Activated CD4-positive, alpha-beta T cell treated with anti-CD3 and anti-CD28 coated beads for 1 hour (primary cell): Measurements from ENCODE around the gene BARHL2.

ENCODE experiments used
- DNase-seq: peaks from one replicate; pipeline ENCODE4 v3.0.0-alpha.2; 2020

Gene BARHL2

DNA sequence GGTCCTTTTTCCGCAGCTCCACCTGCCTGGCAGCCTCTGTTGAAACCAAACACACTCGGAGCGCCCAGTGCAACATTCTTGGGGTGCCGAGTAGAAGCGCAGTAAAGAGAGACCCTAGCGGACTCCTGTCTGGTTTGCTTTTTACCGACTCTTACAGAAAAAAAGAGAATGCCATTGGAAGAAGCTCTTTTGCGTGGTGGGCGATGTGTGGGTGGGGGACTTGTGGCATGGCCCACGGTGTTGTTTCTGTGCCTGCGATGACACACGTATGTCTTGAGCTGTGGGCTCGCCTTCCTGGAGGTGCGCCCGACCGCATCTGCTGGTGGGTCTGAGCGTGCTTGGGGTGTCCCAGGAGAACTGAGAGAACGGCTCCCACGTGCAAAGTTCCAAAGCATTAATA is 7.3 kb upstream of the BARHL2 start:
- DNase-seq: no peak

DNA sequence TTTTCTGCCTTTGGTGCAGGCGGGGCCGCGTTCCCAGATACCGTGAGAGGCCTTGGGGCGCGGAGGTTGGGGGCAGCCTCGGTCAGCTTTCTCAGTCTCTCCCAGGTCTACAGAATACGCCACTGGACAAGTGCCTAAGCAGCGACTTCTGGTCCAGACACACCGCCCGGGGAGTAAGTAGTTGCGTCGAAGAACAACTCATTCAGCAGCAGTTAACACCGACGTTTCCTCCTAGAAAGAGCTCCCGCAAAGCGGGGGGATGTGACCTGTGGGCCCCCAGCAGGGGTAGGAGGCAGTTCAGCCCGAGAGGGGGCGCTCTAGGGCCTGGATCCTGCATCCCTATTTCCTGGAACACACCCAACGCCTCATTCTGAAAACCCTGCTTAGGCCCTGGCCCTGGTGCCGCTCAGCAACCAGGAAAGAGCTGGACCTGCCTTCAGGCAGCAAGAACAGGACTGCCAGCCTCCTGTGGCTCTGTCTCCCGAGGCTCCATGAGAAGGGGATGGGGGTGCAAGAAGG is 6.5 kb upstream of the BARHL2 start:
- DNase-seq: no peak

DNA sequence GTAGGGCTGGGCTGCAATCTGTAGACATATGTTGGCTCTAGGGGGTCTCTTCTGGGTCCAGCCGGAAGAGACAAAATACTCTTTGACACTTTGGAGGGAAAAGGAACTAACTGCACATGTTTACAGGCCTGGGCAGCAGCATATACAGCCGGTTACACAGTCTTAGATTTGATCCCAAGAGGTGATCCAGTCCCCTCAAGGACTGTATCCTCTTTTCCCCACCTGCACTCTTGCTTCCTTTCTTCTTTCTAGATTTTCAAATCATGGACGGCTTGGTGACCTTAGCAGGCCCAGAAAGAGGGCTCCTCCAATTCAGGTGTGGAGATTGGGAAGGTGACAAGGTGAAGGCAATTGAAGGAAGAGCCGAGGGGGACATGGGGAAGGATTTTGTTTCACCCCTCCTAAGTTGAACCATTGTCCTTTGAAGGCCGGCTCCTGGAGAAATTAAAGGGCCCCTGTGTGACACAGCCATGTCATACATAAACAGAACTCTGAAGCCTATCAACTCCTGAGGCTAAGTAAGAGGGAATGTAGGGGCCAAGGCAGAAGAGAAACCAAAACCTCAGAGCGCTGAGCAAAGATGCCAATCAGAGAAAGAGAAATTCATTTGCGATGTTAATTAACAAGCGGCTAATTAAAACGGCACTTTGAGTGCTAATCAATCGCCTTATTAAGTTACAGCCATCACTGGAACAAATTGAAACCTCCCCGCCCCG is 5.9 kb upstream of the BARHL2 start:
- DNase-seq: no peak

DNA sequence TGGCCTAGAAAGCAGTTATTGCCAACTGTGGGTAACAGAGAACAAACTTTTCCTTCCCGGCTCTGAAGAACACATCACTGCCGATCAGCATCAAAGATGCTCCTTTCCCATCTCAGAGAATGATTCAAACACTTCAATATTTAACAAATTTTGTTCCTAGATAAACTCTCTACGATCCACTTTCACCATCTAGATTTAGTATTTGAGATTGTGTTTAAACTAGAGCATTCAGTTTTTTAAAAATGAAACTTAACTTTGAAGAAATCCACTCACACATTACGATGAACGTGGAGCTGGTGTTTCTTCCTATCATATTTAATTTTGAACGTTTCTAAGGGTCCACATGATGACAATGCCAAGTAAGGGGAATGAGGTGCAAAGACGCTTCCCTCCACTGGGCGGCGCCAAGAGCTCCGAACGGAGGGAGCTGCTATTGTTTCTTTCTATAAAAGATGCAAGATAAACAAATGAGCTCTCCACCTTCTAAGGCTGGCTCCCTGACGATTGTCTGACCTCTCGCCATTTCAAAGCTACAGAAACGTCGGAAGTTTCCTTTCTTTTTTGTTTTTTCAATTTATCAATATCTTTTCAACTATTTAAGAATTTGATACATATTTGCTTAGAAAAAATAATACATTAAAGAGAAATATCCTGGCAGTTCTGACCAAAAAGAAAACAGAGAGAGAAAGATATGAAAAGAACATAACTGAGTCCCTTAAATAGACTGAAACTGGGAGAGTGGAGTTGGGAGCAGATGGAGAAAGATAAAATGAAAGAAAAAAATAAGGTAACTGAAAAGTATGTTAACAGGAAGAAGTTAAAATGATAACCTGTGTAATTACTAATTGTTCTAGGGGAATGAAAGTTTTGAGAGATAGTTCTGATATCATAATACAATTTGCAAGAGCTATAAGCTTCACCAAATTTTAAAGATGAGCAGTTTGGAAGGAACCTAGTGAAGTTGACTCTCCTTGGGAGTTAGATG is 4.4 kb upstream of the BARHL2 start:
- no peak for DNase-seq

DNA sequence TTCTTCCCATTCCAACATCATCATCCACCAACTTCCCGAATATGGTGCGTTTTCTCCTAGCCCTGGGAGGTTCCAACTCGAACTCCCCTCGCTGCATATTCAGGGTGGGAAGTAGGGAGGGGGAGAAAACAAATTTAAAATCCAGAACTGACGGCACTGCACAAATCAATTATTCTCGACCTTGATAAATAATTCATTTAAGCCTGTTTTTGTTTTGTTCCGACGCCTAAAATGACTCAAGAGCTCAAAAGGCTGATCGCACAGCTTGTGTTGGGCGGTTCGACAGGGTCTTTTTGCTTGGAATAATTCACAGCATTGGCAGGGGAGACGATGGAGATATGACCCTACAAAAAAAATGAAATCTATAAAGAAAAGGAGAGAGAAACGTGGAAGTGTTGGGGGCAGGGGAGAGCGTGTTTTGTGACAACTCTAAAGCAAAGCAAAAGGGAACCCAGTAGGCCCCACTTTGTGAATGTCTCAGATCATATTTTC is 3.1 kb upstream of the BARHL2 start:
- DNase-seq: no peak

DNA sequence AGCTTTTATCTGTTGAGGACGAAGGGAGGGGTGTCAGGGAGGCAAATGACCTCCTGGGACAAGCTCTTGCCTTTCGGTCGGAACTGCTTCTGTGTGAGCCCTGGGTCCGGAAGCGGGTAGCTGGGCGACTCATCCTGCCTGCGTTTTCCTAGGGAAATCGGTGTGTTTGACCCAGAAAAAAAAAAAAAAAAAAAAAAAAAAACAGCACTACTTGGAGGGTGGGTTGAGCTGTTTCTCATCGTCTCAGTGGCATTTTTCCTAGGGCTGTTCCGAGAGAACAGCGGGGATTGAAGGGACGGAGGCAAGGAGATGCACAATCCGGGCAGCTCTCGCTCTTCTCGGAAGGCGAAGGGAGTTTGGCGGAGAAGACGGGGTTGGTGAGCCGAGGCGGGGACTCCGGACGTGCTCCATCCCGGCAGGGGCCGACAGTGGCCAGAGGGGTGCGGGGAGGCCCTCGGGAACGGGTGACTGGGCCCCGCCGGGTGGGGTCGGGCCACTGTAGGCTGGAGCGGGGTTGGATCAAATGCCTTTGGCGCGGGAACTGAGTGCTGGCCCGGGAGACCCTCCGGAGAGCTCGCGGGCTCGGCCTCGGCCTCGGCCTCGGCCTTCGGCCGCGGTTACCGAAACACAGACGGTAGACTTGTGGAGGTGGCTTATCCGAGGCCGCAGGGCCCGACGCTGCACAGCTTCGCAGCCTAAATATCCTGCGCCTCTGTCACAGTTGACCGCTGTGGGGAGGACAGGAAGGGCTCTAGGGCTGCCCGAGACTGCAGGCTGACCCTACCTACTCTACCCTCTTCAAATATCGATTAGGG is 2.4 kb upstream of the BARHL2 start:
- DNase-seq: no peak

DNA sequence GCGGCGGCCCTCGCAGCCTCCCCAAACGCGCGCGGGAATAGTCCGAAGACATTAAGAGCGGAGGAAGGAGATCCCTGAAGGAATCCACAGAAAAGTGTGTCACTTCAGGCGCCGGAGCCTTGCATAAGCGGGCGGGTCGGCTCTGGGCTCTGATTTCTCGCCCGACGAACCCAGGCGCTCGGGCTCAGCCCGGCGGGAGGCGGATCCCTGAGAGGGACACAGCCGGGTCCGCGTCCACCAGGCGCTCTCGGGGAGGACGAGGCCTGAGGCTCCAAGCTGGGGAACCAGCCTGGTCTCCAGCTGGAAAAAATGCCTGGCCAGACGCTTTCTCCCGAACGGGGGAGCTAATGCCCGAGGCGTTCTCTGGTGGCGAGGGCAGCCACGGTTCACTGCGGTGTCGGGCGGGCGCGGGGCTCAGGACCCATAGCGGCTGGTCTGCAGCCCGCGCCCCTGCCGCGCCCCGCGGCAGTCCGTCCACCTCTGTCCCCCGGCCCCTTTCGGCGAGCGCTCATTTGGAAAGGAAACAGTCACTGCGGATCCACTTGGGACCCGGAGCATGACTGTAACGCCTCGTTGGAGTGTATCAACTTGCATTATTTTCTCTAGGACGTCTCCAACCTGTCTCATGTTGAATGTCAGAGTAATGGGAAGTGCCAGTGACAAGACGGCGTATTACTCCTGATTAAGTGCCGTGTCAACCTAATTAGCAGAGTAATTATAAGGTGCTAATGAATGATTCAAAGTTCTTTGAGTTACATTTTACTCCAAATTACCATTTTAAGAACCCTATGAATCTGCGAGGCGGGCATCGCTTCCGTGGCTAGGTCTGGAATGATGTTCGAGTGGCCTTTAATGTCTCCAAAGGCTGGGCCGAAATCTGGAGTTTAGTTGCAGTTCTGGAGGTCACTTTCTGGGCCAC is 1.6 kb upstream of the BARHL2 start:
- DNase-seq: no peak

DNA sequence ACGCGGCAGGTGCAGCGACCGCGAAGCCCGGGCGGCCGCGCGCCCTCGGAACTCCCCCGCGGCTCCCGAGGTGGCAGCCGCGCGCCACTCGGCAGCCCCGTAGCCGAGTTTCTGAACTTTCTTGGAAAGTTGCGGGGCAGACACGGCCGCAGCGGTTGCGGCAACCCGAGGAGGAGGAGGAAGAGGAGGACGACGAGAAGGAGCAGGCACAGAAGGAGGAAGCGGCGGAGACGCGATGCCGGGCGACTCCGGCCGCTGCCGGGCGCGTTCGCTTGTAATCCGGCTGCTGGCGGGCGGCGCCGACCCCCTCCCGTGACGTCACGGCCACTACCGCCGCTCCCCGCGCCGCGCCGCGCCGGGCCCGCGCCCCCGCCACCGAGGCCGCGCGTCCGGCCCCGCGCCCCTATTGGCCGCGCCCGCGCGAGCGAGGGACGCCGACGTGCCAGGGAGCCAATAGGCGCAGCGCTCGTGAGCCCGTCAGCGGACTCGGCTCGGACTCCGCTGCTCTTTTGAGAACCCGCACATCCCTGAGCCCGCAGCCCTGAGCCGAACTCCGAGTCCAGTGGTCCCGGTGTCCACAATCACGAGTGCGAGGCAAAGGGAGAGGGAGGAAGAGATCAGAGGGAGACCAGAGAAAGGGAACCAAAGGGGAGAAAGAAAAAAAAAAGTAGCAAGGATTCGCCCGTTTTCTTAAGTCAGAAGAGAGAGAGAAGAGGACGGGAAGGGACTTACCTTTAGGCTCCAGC is 736 bp upstream of the BARHL2 start:
- DNase-seq: no peak

DNA sequence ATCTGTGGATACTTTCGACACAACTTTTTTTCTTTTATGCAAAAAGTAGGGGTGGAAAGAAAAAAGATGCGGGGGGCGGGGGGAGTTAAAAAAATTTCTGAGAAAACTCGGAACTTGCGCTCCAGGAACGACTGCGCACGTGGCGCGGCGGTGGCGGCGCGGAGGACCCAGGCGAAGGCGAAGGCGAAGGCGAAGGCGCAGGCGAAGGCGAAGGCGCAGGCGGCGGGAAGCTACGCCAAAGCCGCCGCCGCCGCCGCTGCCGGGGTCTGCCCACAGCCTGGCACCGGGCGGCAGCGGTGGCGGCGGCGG is 208 bp upstream of the BARHL2 start:
- no peak for DNase-seq

DNA sequence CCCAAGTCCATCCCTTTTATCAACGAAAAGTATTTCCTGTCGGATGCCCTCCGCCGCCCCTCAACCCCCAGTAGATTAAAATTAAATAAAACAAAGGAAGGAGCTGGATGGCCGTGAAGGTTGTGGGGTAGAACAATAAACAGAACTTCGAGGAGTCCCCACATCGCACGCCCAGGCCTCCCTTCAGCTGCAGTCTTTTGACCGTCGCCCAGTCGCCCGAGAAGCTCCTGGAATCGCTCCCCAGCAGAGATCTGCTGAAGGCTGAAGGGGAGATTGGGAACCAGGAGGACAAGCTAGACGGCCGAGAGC is 905 bp downstream of the BARHL2 start:
- no peak for DNase-seq

DNA sequence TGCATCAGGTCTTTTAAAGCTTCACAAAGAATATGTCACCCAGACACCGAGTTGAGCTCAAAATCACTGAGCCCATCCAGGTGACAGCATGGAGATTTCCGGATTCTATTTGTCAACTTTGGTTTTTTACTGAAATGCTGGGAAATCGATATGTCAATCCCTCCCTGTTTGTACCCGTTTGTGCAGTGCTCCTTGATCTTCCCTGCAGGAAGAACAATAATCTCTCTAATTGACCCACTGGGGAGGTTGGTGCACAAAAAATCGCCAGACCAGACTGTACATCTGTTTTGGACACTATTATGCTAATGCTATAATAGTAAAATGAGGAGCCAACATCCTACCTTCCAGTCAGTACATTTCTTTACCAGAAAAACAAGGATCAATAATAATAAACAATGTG is 1.8 kb downstream of the BARHL2 start:
- DNase-seq: no peak

DNA sequence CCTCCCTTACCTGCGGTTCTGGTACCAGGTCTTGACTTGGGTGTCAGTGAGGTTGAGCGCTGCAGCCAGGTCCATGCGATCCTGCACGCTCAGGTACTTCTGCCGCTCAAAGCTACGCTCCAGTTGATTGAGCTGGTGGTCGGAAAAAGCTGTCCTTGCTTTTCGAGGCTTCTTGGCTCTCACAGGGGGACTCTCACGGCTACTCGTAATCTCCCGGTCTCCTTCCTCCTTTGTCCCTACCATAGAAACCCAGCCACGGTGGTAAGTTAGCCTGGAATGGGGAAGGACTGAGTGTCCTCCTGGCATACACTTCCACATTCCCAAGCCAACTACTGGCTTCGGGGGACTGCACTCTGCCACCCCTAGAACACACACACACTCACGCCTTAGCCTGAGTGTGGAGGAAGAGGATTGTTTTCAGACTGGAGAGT is 2.6 kb downstream of the BARHL2 start:
- no peak for DNase-seq

DNA sequence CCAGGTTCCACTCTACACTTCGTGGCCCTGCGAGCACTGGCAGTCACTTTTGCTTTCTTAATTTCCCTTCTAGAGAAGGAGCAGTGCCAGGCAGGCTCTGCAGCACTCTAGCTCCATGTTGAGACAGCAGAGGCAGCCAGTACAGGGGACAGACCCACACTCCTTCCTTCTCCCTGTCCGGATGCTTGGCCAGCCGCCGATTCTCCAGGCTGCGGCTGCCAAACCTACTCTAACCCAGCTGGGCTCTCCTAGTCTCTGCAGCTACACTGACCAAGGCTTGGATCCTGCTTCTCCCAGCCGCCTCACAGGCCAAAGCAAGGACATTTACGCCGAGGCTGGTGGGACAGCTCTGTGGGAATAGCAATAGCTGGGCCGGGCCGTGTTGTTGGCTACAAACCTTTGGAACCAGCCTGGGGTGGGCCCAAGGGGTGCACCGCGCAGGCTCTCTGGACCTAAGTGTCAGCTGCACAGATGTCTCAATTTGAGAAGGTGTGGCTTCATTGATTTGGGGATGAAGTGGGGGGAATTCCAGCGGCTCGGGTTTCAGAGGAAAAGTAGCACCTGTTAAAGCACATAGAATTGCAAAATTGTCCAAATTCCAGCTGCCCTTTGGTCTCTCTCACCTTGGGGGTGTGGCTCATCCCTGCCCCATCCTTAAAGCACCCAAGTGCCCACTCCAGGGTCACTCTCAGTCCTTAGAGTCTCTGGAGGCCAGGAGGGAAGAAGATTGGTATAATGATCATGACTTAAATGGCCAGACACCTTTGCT is 3.2 kb downstream of the BARHL2 start:
- DNase-seq: no peak

DNA sequence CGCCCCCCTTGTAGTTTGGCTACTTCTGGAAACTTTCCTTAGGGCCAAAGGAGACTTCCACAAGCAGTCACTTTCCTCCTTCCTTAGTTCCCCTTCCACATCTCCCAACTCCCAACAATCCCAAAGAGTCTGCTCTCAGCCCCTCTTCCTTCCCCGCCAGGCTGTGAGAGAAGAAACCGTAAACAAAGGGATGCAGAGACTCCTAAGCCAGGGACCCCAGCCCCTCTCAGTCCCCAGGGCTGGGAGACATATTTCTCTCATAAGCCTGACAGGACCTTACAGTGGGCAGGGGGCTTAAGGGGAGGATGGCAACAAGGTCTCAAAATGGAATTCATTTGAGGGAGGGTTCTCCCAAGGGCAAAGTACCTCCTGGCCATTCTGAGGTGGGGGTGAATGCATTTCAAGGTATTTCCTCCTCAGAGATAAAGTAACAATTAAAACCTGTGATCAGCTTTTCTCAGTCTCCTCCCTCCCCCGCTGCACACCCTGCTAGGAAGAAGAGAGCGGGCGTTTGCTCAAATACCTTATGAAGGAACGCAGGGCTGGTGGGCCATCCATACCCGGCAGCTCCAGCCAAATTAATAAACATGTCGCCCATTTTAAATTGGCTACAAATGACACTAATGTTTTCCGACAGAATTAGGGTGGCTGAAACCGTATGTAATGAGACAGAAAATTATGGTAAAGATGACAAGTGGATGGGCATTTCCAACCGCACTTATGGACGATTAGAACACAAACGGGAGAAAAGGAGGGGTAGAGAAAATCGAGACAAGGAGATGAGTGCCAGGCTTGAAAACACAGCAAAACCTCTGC is 4.0 kb downstream of the BARHL2 start:
- DNase-seq: no peak

DNA sequence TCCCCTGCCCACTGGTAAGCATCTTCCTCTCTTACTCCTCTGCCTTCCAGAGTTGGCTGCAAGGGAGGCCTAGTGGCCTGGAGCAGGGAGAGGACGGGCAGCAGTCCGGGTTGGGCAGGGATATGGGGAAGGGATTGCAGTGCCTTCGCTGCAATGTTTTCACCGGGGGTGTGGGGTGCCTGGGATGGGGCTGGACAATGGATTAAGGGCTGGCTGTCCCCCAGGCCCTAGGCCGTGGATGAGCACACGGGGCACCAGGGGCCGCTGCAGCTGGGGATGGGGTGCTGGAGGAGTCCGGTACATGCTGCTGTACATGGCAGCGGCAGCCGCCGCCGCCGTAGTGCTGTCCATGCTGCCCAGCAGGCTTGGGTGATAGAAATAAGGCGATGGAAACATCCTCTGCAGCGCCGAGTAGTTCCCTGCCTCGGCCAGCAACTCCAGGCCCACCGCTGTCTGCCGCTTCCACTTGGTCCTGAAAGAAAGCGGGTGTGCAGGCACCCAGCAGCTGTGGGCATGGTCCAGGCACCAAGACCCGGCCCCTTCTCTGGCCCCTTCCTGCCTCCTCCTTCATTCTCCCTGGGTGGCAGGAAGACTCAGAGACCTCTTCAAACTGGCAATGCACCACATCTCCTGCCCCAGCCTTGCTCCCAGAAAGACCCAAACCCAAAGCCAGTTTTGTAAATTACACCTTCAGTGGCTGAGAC is 4.8 kb downstream of the BARHL2 start:
- no peak for DNase-seq

DNA sequence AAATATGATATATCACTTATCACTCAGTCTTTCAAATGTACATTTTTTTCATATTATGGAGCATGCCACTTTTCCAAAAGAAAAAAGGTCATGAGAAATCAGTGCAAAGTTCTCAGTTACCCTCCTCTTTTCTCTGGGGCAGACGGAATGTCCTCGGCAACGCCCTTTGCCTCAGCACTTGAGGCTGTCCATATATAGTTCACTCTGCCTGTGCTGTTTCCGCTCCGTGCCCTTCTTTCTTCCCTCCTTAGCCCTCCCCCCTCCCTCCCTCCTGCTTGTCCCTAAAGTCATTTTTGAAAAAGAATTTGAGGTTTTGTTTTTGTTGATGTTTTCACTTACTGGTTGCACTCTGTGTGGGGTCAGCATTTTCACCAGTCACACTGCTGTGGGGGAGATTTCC is 5.4 kb downstream of the BARHL2 start:
- DNase-seq: no peak

DNA sequence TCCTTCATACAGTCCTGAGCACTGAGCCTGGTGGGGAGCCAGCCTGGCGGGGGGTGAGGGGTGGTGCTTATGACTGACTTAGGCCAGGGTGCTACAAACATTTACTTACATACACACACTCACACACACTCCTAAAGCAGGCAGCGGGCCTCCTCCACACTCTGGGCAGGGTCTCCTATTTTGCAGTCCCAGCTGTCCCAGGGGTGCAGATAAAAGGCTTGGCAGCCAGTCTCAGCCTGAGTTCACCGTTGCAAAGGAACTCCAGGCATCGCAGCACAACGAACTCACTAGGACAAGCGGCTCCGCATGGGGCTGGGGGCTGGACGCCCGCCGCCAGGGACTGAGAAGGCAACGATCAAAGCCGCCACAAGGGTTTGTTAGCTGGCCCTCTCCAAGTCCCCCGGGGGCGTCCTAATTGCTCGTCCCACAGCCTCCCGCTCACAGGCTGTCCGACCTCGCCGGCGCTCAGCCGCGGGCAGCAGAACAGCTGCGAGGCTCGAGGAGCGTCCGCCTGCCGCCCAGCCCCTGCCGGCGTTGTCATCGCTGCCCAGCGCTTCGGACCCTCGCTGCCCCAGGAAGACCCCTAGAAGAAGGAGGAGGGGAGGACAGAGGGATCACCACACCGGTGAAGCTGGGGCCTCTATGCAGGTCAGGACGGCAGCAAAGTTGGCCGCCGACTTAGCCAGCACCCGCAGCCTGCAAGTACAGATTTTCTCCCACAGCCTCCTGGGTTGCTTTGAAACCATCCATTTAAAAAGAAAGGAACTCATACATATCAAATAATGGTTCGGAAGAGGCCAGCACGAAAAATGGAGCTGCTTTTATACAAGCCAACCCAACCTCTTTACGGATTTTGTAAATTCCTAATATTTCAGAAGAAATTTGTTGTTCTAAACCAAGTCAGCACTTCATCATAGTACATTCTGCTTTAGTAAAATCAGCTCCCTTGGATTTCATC is 6.2 kb downstream of the BARHL2 start:
- no peak for DNase-seq

DNA sequence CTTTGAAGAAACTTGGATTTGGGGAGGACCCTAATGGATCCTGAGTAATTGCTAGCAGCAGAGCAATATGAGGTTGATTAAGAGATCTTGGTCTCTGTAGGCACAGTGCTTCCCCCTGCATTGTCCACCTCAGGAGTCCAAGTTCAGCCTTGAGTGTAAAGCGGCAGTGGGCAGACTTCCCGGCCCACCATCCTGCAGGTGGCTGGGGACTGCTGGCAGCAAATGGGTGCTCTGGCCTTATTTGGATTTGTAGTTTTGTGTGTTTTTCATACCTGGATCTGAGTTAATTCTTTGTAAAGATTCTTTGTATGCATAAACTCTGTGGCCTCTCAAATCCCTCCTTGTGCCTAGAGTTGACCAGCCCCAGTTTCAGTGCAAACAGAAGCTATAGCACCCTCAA is 7.6 kb downstream of the BARHL2 start:
- no peak for DNase-seq
